Trophoblast cell (in vitro differentiated cells and primary cell): ENCODE data around the gene MORC4.

Experiments
- DNase-seq, 2 donors: peaks; one replicate each; pipeline ENCODE4 v3.0.0-alpha.2; 2016
- H2AFZ ChIP-seq: 2 replicates; pipeline ENCODE4 v1.6.1; 2013; ENCODE audit warnings: low read length, moderate library complexity, mild to moderate bottlenecking; ENCODE audit not compliant: insufficient read depth, poor library complexity
- H2AK5ac ChIP-seq: 2 replicates; pipeline ENCODE4 v1.6.1; 2013; ENCODE audit warnings: mild to moderate bottlenecking, low read length
- H2BK120ac ChIP-seq: 2 replicates; pipeline ENCODE4 v1.6.1; 2013; ENCODE audit warnings: low read length, mild to moderate bottlenecking, moderate library complexity; ENCODE audit not compliant: insufficient read depth, poor library complexity
- H2BK12ac ChIP-seq: 2 replicates; pipeline ENCODE4 v1.6.1; 2013; ENCODE audit warnings: mild to moderate bottlenecking, low read length, moderate library complexity
- H2BK5ac ChIP-seq: 2 replicates; pipeline ENCODE4 v1.6.1; 2013; ENCODE audit warnings: low read length, low read depth, moderate library complexity, mild to moderate bottlenecking; ENCODE audit not compliant: poor library complexity
- H3K14ac ChIP-seq: 2 replicates; pipeline ENCODE4 v1.6.1; 2013; ENCODE audit warnings: mild to moderate bottlenecking, low read length
- H3K18ac ChIP-seq: 2 replicates; pipeline ENCODE4 v1.6.1; 2013; ENCODE audit warnings: mild to moderate bottlenecking, low read length
- H3K23ac ChIP-seq: 2 replicates; pipeline ENCODE4 v1.6.1; 2013; ENCODE audit warnings: low read length
- H3K27ac ChIP-seq: 2 replicates; pipeline ENCODE4 v1.5.1; 2013; ENCODE audit warnings: low read depth, mild to moderate bottlenecking, inconsistent platforms, low read length, moderate library complexity
- H3K27me3 ChIP-seq: 2 replicates; pipeline ENCODE4 v1.6.1; 2013; ENCODE audit warnings: inconsistent platforms, mild to moderate bottlenecking, low read length, moderate library complexity; ENCODE audit not compliant: insufficient read depth
- H3K36me3 ChIP-seq, 2 experiments: 1 replicate in 1 of 2; 2 replicates in 1 of 2; pipeline ENCODE4 v1.6.1; 2013; ENCODE audit warnings: low read length in 2 of 2, mild to moderate bottlenecking in 2 of 2, moderate library complexity in 1 of 2; ENCODE audit not compliant: insufficient read depth in 2 of 2, control insufficient read depth in 1 of 2
- H3K4ac ChIP-seq: 2 replicates; pipeline ENCODE4 v1.6.1; 2013; ENCODE audit warnings: low read depth, mild to moderate bottlenecking, low read length, moderate library complexity
- H3K4me1 ChIP-seq, 2 experiments: 1 replicate in 1 of 2; 2 replicates in 1 of 2; pipeline ENCODE4 v1.6.1; 2013; ENCODE audit warnings: low read length in 2 of 2, mild to moderate bottlenecking in 2 of 2, moderate library complexity in 1 of 2; ENCODE audit not compliant: insufficient read depth in 2 of 2, control insufficient read depth in 1 of 2
- H3K4me2 ChIP-seq: 2 replicates; pipeline ENCODE4 v1.6.1; 2013; ENCODE audit warnings: inconsistent platforms, mild to moderate bottlenecking, low read length, moderate library complexity
- H3K4me3 ChIP-seq: 2 replicates; pipeline ENCODE4 v1.5.1; 2013; ENCODE audit warnings: mild to moderate bottlenecking, low read depth, low read length, inconsistent platforms
- H3K79me1 ChIP-seq: one replicate; pipeline ENCODE4 v1.6.1; 2013; ENCODE audit warnings: low read length
- H3K79me2 ChIP-seq: 2 replicates; pipeline ENCODE4 v1.6.1; 2013; ENCODE audit warnings: low read length, mild to moderate bottlenecking; ENCODE audit not compliant: control insufficient read depth, insufficient read depth, poor library complexity
- H3K9ac ChIP-seq: 2 replicates; pipeline ENCODE4 v1.6.1; 2013; ENCODE audit warnings: mild to moderate bottlenecking, low read length
- H3K9me3 ChIP-seq: 2 replicates; pipeline ENCODE4 v1.6.1; 2013; ENCODE audit warnings: low read depth, mild to moderate bottlenecking, control low read depth, inconsistent platforms, low read length; ENCODE audit not compliant: insufficient read depth
- H4K12ac ChIP-seq: 2 replicates; pipeline ENCODE4 v1.6.1; 2013; ENCODE audit warnings: low read depth, mild to moderate bottlenecking, low read length, moderate library complexity
- H4K8ac ChIP-seq: 2 replicates; pipeline ENCODE4 v1.6.1; 2013; ENCODE audit warnings: low read depth, mild to moderate bottlenecking, low read length, moderate library complexity
- H4K91ac ChIP-seq: one replicate; pipeline ENCODE4 v1.6.1; 2013; ENCODE audit warnings: low read depth, mild to moderate bottlenecking, low read length, moderate library complexity
- WGBS: extraction: QIAGEN DNeasy Blood & Tissue Kit; methylation state at CpG from one replicate; pipeline ENCODE4 v1.1.7; 2013; ENCODE audit warnings: missing lambda C conversion rate; ENCODE audit not compliant: insufficient read length, insufficient coverage; ENCODE audit errors: extremely low coverage; 5-methylcytosine and 5-hydroxymethylcytosine counted together

MORC4 gene

DNA sequence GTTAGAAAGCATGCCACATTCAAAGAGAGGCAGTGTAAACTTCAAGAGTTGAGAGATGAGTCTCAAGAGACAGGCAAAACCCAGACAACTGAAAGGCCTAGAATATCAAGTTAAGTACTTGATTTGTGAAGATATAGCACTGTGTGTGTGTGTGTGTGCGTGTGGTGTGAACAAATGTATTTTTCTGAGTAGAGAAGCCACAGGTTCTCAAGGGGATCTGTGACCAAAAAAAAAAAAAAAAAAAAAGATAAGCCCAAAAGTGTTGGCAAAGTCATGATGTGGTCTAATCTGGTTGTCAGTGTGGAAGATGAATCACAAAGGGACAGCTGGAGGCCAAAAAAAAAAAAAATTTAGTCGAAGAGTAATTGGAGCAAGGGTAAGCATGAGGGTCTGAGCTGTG, 100.7 kb downstream of the MORC4 start:
- H4K91ac ChIP-seq, result no peak overlapping the region
- H3K36me3 ChIP-seq, result no peaks in the 10 kb centered on the region
- no peaks in the 10 kb centered on the region for H3K79me1 ChIP-seq
- H3K9me3 ChIP-seq, result no peaks in the 10 kb centered on the region
- H3K27ac ChIP-seq, result no peak overlapping the region
- H3K4me1 ChIP-seq, result peaks cover 0 to 3% of the 10 kb centered on the region in 2 experiments
- no peak overlapping the region for H2AFZ ChIP-seq
- no peak overlapping the region for H3K9ac ChIP-seq
- H3K18ac ChIP-seq, result no peak overlapping the region
- no peak overlapping the region for H4K12ac ChIP-seq
- no peak overlapping the region for H2BK120ac ChIP-seq
- no peak overlapping the region for H2BK12ac ChIP-seq
- H3K4ac ChIP-seq, result no peak overlapping the region
- no peak overlapping the region for H2BK5ac ChIP-seq
- no peak overlapping the region for H3K23ac ChIP-seq
- no CpG with 5 or more reads among the region's 2 CpGs for WGBS
- no peak for DNase-seq
- no peaks in the 10 kb centered on the region for H3K27me3 ChIP-seq
- H4K8ac ChIP-seq, result no peak overlapping the region
- no peaks in the 10 kb centered on the region for H3K79me2 ChIP-seq
- no peak overlapping the region for H3K4me2 ChIP-seq
- H2AK5ac ChIP-seq, result no peak overlapping the region
- no peak overlapping the region for H3K14ac ChIP-seq
- H3K4me3 ChIP-seq, result no peak overlapping the region

DNA sequence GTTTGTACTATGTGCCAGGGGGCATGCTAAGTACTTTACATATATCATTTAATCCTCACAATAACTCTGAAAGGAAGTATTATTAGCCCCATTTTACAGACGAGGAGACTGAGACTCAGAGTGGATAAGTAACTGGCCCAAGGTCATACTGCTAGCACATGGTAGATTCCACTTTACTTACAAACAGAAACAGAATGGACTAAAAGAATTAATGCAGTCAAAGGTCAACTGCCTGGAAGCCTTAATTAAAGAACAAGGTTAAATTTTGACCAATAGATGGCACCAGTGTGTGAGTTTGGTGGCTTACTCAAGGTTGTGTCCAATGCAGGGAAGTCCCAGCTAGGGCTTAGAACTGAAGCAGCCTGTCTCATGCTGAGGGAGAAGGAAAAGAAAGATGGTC, 101.5 kb downstream of the MORC4 start:
- Histone ChIP-seq H2BK5ac (no peak overlapping the region), H4K8ac (no peak overlapping the region), H2AK5ac (no peak overlapping the region), H3K27me3 (no peaks in the 10 kb centered on the region), H2BK120ac (no peak overlapping the region), H3K27ac (no peak overlapping the region), H3K4me2 (no peak overlapping the region), H2AFZ (no peak overlapping the region), H3K79me1 (no peaks in the 10 kb centered on the region), H2BK12ac (no peak overlapping the region), H3K36me3 (no peaks in the 10 kb centered on the region), H3K79me2 (no peaks in the 10 kb centered on the region), H3K4ac (no peak overlapping the region), H3K18ac (no peak overlapping the region), H4K12ac (no peak overlapping the region), H3K14ac (no peak overlapping the region), H3K9ac (no peak overlapping the region), H4K91ac (no peak overlapping the region), H3K23ac (no peak overlapping the region), H3K9me3 (no peaks in the 10 kb centered on the region), H3K4me3 (no peak overlapping the region), H3K4me1 (peaks cover 0 to 3% of the 10 kb centered on the region in 2 experiments)
- WGBS, result no CpG with 5 or more reads among the region's 1 CpG
- DNase-seq, result peak; percentile 50 to 84

DNA sequence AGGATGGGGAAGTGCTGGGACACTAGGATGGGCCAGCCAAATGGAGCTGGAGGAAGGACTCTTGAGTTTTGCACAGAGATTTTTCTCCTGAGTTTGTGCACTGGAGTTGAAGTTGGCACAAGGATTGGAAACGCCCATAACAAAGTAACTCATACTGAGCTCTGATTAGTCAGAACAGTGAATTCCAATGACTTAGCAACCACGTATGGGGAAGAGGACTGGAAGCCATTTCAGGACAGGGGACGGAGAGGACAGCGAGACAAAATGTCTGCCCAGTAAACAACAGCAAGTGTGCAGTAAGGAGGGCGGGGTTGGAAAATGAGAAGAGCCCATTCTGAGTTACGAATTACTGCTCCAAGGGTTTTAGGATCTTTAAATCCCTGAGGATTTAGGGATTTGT, 102.8 kb downstream of the MORC4 start:
- no peaks in the 10 kb centered on the region for H3K27me3 ChIP-seq
- no peak overlapping the region for H2BK5ac ChIP-seq
- H3K9me3 ChIP-seq, result no peaks in the 10 kb centered on the region
- no peaks in the 10 kb centered on the region for H3K36me3 ChIP-seq
- H4K12ac ChIP-seq, result no peak overlapping the region
- no peak overlapping the region for H4K8ac ChIP-seq
- H2AK5ac ChIP-seq, result no peak overlapping the region
- H3K79me2 ChIP-seq, result no peaks in the 10 kb centered on the region
- no peak overlapping the region for H2BK120ac ChIP-seq
- H3K4me3 ChIP-seq, result no peak overlapping the region
- H2AFZ ChIP-seq, result no peak overlapping the region
- peak in 1 of 2 donors; percentile 26 for DNase-seq
- no peak overlapping the region for H3K27ac ChIP-seq
- H3K4ac ChIP-seq, result no peak overlapping the region
- no peak overlapping the region for H4K91ac ChIP-seq
- H2BK12ac ChIP-seq, result no peak overlapping the region
- H3K79me1 ChIP-seq, result no peaks in the 10 kb centered on the region
- H3K23ac ChIP-seq, result no peak overlapping the region
- H3K14ac ChIP-seq, result no peak overlapping the region
- no peak overlapping the region for H3K4me2 ChIP-seq
- H3K4me1 ChIP-seq, result peaks cover 0 to 3% of the 10 kb centered on the region in 2 experiments
- WGBS, result no CpG with 5 or more reads among the region's 6 CpGs
- no peak overlapping the region for H3K9ac ChIP-seq
- H3K18ac ChIP-seq, result no peak overlapping the region

DNA sequence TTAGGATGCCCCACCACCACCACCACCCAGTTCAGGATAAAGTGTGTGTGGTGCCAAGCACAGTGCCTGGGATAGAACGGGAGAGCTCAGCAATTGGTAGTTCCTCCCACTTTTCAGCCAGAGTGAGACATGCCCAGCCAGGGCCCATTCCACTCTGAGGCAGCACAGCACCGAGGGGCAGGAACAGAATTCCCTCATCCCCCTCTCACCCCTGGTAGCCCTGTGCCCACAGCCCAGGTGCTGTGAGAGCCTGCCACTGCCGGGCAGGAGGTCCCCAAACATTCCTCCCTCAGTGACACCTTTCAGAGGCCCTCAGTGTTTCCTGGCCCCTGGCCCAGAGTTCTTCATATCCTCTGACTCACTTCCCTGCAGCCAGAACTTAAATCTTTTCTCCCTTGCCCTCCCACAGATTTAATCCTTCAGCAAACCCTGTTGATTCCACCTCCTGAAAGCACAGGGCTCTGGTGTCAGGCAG, 105.0 kb downstream of the MORC4 start:
- H2AK5ac ChIP-seq, result no peak overlapping the region
- no peak overlapping the region for H2AFZ ChIP-seq
- H3K79me1 ChIP-seq, result no peaks in the 10 kb centered on the region
- H2BK5ac ChIP-seq, result no peak overlapping the region
- H2BK120ac ChIP-seq, result no peak overlapping the region
- H3K9ac ChIP-seq, result no peak overlapping the region
- no peak overlapping the region for H4K12ac ChIP-seq
- no CpG with 5 or more reads among the region's 3 CpGs for WGBS
- H3K36me3 ChIP-seq, result no peaks in the 10 kb centered on the region
- H3K4me2 ChIP-seq, result no peak overlapping the region
- no peak overlapping the region for H3K4ac ChIP-seq
- H4K91ac ChIP-seq, result no peak overlapping the region
- no peak overlapping the region for H2BK12ac ChIP-seq
- no peak overlapping the region for H3K14ac ChIP-seq
- no peaks in the 10 kb centered on the region for H3K9me3 ChIP-seq
- no peak overlapping the region for H3K23ac ChIP-seq
- no peak overlapping the region for H3K27ac ChIP-seq
- no peaks in the 10 kb centered on the region for H3K79me2 ChIP-seq
- H3K4me3 ChIP-seq, result no peak overlapping the region
- no peak overlapping the region for H3K18ac ChIP-seq
- peaks cover 0 to 3% of the 10 kb centered on the region in 2 experiments for H3K4me1 ChIP-seq
- no peak overlapping the region for H4K8ac ChIP-seq
- DNase-seq, result no peak
- H3K27me3 ChIP-seq, result no peaks in the 10 kb centered on the region
